Astrocyte (in vitro differentiated cells and primary cell): ENCODE results near the gene GCSAM. TPM values are rescaled to one million over a fixed set of nuclear protein-coding genes. Genes with fewer than 3 reads are reported as not detected.

ENCODE experiments used
- DNase-seq: peaks from one replicate; pipeline ENCODE4 v3.0.0-alpha.2; 2010; ENCODE audit warnings: low read depth
- FAIRE-seq: peaks from 2 replicates; lab custom pipeline; 2011; peaks lifted over from hg19 to GRCh38; lab: Jason Lieb, UNC
- H2AFZ ChIP-seq: 2 replicates; pipeline ENCODE4 v1.6.0; 2012; ENCODE audit warnings: low read depth, low read length, inconsistent platforms
- H3K27ac ChIP-seq: 2 replicates; pipeline ENCODE4 v1.5.1; 2011; ENCODE audit warnings: low read depth, low read length, inconsistent platforms
- H3K27me3 ChIP-seq: 2 replicates; pipeline ENCODE4 v1.6.0; 2011; ENCODE audit warnings: low read length, inconsistent platforms; ENCODE audit not compliant: insufficient read depth
- H3K36me3 ChIP-seq: 2 replicates; pipeline ENCODE4 v1.5.1; 2011; ENCODE audit warnings: low read length, inconsistent platforms; ENCODE audit not compliant: insufficient read depth
- H3K4me1 ChIP-seq: 2 replicates; pipeline ENCODE4 v1.5.1; 2011; ENCODE audit warnings: low read length, inconsistent platforms; ENCODE audit not compliant: insufficient read depth
- H3K4me2 ChIP-seq: 2 replicates; pipeline ENCODE4 v1.6.0; 2012; ENCODE audit warnings: low read length, inconsistent platforms
- H3K4me3 ChIP-seq: 2 replicates; pipeline ENCODE4 v1.5.1; 2011; ENCODE audit warnings: low read depth, mild to moderate bottlenecking, low read length, inconsistent platforms; ENCODE audit not compliant: insufficient read depth
- H3K79me2 ChIP-seq: 2 replicates; pipeline ENCODE4 v1.6.0; 2012; ENCODE audit warnings: mild to moderate bottlenecking, low read length, inconsistent platforms; ENCODE audit not compliant: insufficient read depth
- H3K9ac ChIP-seq: 2 replicates; pipeline ENCODE4 v1.6.0; 2012; ENCODE audit warnings: mild to moderate bottlenecking, low read length, inconsistent platforms
- H3K9me3 ChIP-seq: 2 replicates; pipeline ENCODE4 v1.5.1; 2012; ENCODE audit warnings: low read depth, mild to moderate bottlenecking, low read length, inconsistent platforms; ENCODE audit not compliant: insufficient read depth
- H4K20me1 ChIP-seq: 2 replicates; pipeline ENCODE4 v1.6.0; 2012; ENCODE audit warnings: low read length, inconsistent platforms; ENCODE audit not compliant: insufficient read depth
- H3K27ac Mint-ChIP-seq: one replicate; pipeline ENCODE4 v1.8.0; 2021; ENCODE audit warnings: mild to moderate bottlenecking, mixed read lengths; ENCODE audit not compliant: unreplicated experiment
- H3K27me3 Mint-ChIP-seq: one replicate; pipeline ENCODE4 v1.8.0; 2021; ENCODE audit warnings: low read depth, mixed read lengths; ENCODE audit not compliant: unreplicated experiment
- H3K36me3 Mint-ChIP-seq: one replicate; pipeline ENCODE4 v1.8.0; 2021; ENCODE audit warnings: low read depth, mixed read lengths; ENCODE audit not compliant: unreplicated experiment
- H3K4me1 Mint-ChIP-seq: one replicate; pipeline ENCODE4 v1.8.0; 2021; ENCODE audit warnings: low read depth, mixed read lengths; ENCODE audit not compliant: unreplicated experiment
- H3K4me3 Mint-ChIP-seq: one replicate; pipeline ENCODE4 v1.8.0; 2021; ENCODE audit warnings: mild to moderate bottlenecking, moderate library complexity, mixed read lengths; ENCODE audit not compliant: unreplicated experiment
- H3K9me3 Mint-ChIP-seq: one replicate; pipeline ENCODE4 v1.8.0; 2021; ENCODE audit warnings: mild to moderate bottlenecking, mixed read lengths; ENCODE audit not compliant: unreplicated experiment
- EZH2 ChIP-seq: IDR thresholded peaks from 2 replicates; pipeline ENCODE4 v1.6.1; 2012; ENCODE audit warnings: mild to moderate bottlenecking, low read length, inconsistent platforms; ENCODE audit not compliant: insufficient read depth
- total RNA-seq: library from RNA; stranded (reverse); gene quantifications from 2 replicates; pipeline ENCODE4 v1.2.1, GENCODE V29; 2021
- TF ChIP-seq, protein P1 (sequence below): IDR thresholded peaks from 2 replicates; pipeline ENCODE4 v1.5.1; 2011; ENCODE audit warnings: low read depth, mild to moderate bottlenecking, inconsistent platforms, low read length, moderate library complexity; ENCODE audit not compliant: insufficient read depth

GCSAM gene
- total RNA-seq, 1 donor from 2014 or later, result not detected

DNA sequence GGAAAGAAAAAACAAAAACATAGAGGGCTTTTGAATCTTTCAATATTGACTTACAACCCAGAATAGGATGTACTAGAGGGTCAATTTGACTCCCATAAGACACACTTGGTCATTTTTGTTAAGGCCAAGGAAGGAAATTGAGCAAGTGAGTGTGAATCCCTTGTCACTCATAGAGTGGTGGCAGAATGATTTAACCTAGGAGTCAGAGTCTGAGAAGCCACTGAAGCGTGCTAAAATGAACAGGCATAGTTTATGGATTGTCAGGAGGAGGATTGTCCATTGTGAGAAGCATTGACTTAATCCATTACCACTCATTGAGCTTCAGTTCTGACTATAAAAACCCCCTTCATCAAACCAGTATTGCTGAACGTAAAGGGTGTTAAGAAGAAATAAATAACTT is 8.2 kb upstream of the GCSAM start:
- no peak overlapping the region for H3K4me3 Mint-ChIP-seq
- H3K4me2 ChIP-seq, result no peak overlapping the region
- H3K27ac ChIP-seq, result no peak overlapping the region
- H3K4me1 ChIP-seq, result peaks cover 2% of the 10 kb centered on the region
- H3K9me3 ChIP-seq, result no peaks in the 10 kb centered on the region
- TF ChIP-seq EZH2, result no peak
- TF ChIP-seq, protein P1, sequence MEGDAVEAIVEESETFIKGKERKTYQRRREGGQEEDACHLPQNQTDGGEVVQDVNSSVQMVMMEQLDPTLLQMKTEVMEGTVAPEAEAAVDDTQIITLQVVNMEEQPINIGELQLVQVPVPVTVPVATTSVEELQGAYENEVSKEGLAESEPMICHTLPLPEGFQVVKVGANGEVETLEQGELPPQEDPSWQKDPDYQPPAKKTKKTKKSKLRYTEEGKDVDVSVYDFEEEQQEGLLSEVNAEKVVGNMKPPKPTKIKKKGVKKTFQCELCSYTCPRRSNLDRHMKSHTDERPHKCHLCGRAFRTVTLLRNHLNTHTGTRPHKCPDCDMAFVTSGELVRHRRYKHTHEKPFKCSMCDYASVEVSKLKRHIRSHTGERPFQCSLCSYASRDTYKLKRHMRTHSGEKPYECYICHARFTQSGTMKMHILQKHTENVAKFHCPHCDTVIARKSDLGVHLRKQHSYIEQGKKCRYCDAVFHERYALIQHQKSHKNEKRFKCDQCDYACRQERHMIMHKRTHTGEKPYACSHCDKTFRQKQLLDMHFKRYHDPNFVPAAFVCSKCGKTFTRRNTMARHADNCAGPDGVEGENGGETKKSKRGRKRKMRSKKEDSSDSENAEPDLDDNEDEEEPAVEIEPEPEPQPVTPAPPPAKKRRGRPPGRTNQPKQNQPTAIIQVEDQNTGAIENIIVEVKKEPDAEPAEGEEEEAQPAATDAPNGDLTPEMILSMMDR, result no peak
- H3K79me2 ChIP-seq, result no peaks in the 10 kb centered on the region
- H3K36me3 Mint-ChIP-seq, result peaks cover 3% of the 10 kb centered on the region
- H3K9me3 Mint-ChIP-seq, result peaks cover 6% of the 10 kb centered on the region
- no peaks in the 10 kb centered on the region for H4K20me1 ChIP-seq
- H2AFZ ChIP-seq, result no peak overlapping the region
- H3K9ac ChIP-seq, result no peak overlapping the region
- FAIRE-seq (no peak), DNase-seq (no peak)
- no peaks in the 10 kb centered on the region for H3K27me3 ChIP-seq
- no peak overlapping the region for H3K27ac Mint-ChIP-seq
- H3K27me3 Mint-ChIP-seq, result no peaks in the 10 kb centered on the region
- H3K4me1 Mint-ChIP-seq, result peaks cover 6% of the 10 kb centered on the region
- no peak overlapping the region for H3K4me3 ChIP-seq
- H3K36me3 ChIP-seq, result no peaks in the 10 kb centered on the region

- Histone ChIP-seq H3K4me2 (no peak overlapping the region), H3K36me3 (no peaks in the 10 kb centered on the region), H3K9me3 (no peaks in the 10 kb centered on the region), H3K4me1 (peaks cover 2% of the 10 kb centered on the region), H3K27me3 (no peaks in the 10 kb centered on the region), H3K79me2 (no peaks in the 10 kb centered on the region), H4K20me1 (no peaks in the 10 kb centered on the region), H3K4me3 (no peak overlapping the region), H3K27ac (no peak overlapping the region), H2AFZ (no peak overlapping the region), H3K9ac (no peak overlapping the region)
- Mint-ChIP-seq H3K27ac (no peak overlapping the region), H3K36me3 (peaks cover 3% of the 10 kb centered on the region), H3K9me3 (peaks cover 4% of the 10 kb centered on the region), H3K4me3 (no peak overlapping the region), H3K4me1 (peaks cover 6% of the 10 kb centered on the region), H3K27me3 (no peaks in the 10 kb centered on the region)
- no peak for DNase-seq
- no peak for FAIRE-seq
- TF ChIP-seq, protein P1, result no peak
- TF ChIP-seq EZH2, result no peak
Observed at GRCh38 chr3:112140584-112140983, 7.5 kb upstream of the GCSAM start.

DNA sequence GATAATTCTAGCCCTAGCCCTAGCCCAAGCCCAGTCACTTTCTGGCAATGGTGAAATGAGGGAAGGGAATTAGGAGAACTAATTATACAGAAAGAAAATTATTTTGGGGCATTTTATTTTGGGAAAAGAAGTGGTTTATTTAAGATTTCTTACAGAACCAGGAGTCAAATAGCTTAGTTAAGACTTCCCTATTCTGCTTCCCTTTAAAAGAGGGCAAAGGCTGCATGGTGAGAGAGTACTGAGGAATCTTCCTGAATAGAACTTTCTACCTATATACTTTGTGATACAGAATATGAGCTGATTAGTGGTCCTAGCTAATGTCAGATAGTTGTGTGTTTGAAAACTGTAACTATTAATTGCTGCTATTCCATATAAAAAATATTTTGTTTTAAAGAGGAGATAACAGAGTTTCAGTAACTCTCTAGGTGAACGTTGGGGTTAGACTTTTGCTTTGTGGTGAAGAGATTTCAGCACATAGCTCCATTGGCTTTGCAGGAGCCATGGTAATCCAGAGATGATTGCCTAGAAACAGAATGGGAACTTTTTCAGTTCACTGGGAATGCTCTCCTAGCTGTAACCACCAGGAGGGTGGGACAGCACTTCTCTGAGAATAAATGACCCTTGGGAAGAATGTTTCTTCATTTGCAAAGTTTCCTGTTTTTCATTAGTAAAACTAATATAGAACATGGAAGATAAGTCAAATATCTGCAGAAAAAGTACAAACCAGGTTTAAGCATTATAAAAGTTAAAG is 5.3 kb upstream of the GCSAM start:
- Histone ChIP-seq H4K20me1 (no peaks in the 10 kb centered on the region), H3K79me2 (no peaks in the 10 kb centered on the region), H2AFZ (no peak overlapping the region), H3K36me3 (no peaks in the 10 kb centered on the region), H3K4me2 (no peak overlapping the region), H3K9me3 (no peaks in the 10 kb centered on the region), H3K4me3 (no peak overlapping the region), H3K9ac (no peak overlapping the region), H3K27ac (no peak overlapping the region), H3K27me3 (no peaks in the 10 kb centered on the region), H3K4me1 (peaks cover 2% of the 10 kb centered on the region)
- FAIRE-seq (no peak), DNase-seq (no peak)
- Mint-ChIP-seq H3K36me3 (no peaks in the 10 kb centered on the region), H3K4me1 (peaks cover 7% of the 10 kb centered on the region), H3K27me3 (no peaks in the 10 kb centered on the region), H3K9me3 (no peaks in the 10 kb centered on the region), H3K4me3 (no peak overlapping the region), H3K27ac (no peak overlapping the region)
- TF ChIP-seq, protein P1, result no peak
- no peak for TF ChIP-seq EZH2
